GM23248 (cell line): ENCODE data around the gene ELFN1. TPM values are rescaled to one million over a fixed set of nuclear protein-coding genes. Genes with fewer than 3 reads are reported as not detected.

Experiments used
- DNase-seq: peaks from one replicate; pipeline ENCODE4 v3.0.0-alpha.2; 2015
- H2AFZ ChIP-seq: fragments of 200-600 bp; sonication (generic); 2 replicates; pipeline ENCODE4 v1.6.1; 2016; ENCODE audit warnings: antibody characterized with exemption
- H3F3A ChIP-seq: fragments of 200-600 bp; sonication (generic); 2 replicates; pipeline ENCODE4 v1.6.1; 2016; ENCODE audit warnings: mild to moderate bottlenecking, antibody characterized with exemption, mixed run types; ENCODE audit not compliant: insufficient read depth
- H3K27ac ChIP-seq: fragments of 200-600 bp; sonication (generic); 2 replicates; pipeline ENCODE4 v1.5.1; 2016; ENCODE audit warnings: mild to moderate bottlenecking
- H3K27me3 ChIP-seq: fragments of 200-600 bp; sonication (generic); replicated peaks from 2 replicates; pipeline ENCODE4 v1.6.1; 2016; ENCODE audit warnings: mild to moderate bottlenecking; ENCODE audit not compliant: insufficient read depth
- H3K36me3 ChIP-seq: fragments of 200-600 bp; sonication (generic); 2 replicates; pipeline ENCODE4 v1.6.1; 2016; ENCODE audit warnings: low read depth, mild to moderate bottlenecking
- H3K4me1 ChIP-seq: fragments of 200-600 bp; sonication (generic); 2 replicates; pipeline ENCODE4 v1.6.1; 2016; ENCODE audit warnings: mild to moderate bottlenecking; ENCODE audit not compliant: insufficient read depth
- H3K4me2 ChIP-seq: fragments of 200-600 bp; sonication (generic); one replicate; pipeline ENCODE4 v1.6.1; 2016; ENCODE audit warnings: mild to moderate bottlenecking; ENCODE audit not compliant: unreplicated experiment
- H3K4me3 ChIP-seq: fragments of 200-600 bp; sonication (generic); 2 replicates; pipeline ENCODE4 v1.5.1; 2016; ENCODE audit warnings: mild to moderate bottlenecking
- H3K79me2 ChIP-seq: fragments of 200-600 bp; sonication (generic); 2 replicates; pipeline ENCODE4 v1.6.1; 2016; ENCODE audit warnings: mild to moderate bottlenecking; ENCODE audit not compliant: insufficient read depth
- H3K9ac ChIP-seq: fragments of 200-600 bp; sonication (generic); 2 replicates; pipeline ENCODE4 v1.6.1; 2016; ENCODE audit warnings: mild to moderate bottlenecking
- H3K9me2 ChIP-seq: fragments of 200-600 bp; sonication (generic); 2 replicates; pipeline ENCODE4 v1.6.1; 2016; ENCODE audit warnings: mixed run types, mild to moderate bottlenecking, moderate library complexity; ENCODE audit not compliant: insufficient read depth
- H3K9me3 ChIP-seq: fragments of 200-600 bp; sonication (generic); one replicate; pipeline ENCODE4 v1.6.1; 2017; ENCODE audit warnings: low read depth
- H4K20me1 ChIP-seq: fragments of 200-600 bp; sonication (generic); 2 replicates; pipeline ENCODE4 v1.6.0; 2016; ENCODE audit not compliant: insufficient read depth
- EZH2 ChIP-seq: fragments of 200-600 bp; sonication (generic); IDR thresholded peaks from 2 replicates; pipeline ENCODE4 v1.6.1; 2018; ENCODE audit warnings: antibody characterized with exemption, mild to moderate bottlenecking; ENCODE audit not compliant: insufficient read depth, poor library complexity, severe bottlenecking
- EZH2phosphoT487 ChIP-seq: fragments of 200-600 bp; sonication (generic); IDR thresholded peaks from 2 replicates; pipeline ENCODE4 v1.6.1; 2018; ENCODE audit warnings: antibody characterized with exemption, moderate library complexity, mild to moderate bottlenecking, low read depth; ENCODE audit not compliant: insufficient read depth
- WGBS, 2 experiments: methylation state at CpG; one replicate each; pipeline ENCODE4 v1.1.6; 2015 to 2017; ENCODE audit warnings: low lambda C conversion rate in 2 of 2, low coverage in 1 of 2; ENCODE audit errors: missing lambda C conversion rate in 2 of 2; 5-methylcytosine and 5-hydroxymethylcytosine counted together
- in situ Hi-C: fragments of 300-500 bp; cut with MboI; formaldehyde crosslinking; loops from 2 replicates; pipeline ENCODE4 v1.15.0; 2020
- polyA plus RNA-seq: library from polyadenylated mRNA; unstranded; fragments of >200 nt; fragmentation: Nextera tagmentation; extraction: Ambion mirVana; gene quantifications from 2 replicates; pipeline ENCODE4 v1.2.1, GENCODE V29; 2016
- total RNA-seq: library from RNA; depleted of rRNA; stranded (reverse); fragments of >200 nt; shearing (Covaris generic); gene quantifications from 2 replicates; pipeline ENCODE4 v1.2.3, GENCODE V29; 2014

Gene ELFN1
- total and polyA plus RNA-seq, 2 experiments from 2014 or later = 0.13 to 6.2 TPM

DNA sequence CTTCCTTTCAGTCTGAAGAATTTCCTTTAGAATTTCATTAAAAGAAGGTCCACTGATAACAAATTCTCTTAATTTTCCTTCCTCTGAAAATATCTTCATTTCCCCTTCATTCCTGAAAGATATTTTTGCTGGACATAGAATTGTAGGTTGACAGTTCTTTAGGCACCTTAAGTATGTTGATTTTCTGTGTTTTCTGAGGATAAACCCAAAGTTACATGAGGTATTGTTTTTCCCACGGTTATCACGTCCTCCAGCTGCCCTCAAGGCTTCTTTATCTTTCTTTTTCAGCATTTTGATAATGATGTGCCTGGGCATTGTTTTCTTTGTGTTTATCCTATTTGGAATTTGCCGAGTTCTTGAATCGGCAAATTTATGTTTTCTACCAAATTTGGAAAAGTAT lies 105.3 kb downstream of the ELFN1 start:
- DNase-seq = no peak
- TF ChIP-seq EZH2 (no peak), EZH2phosphoT487 (no peak)
- no peaks in the 10 kb centered on the region for H3K79me2 ChIP-seq
- in situ Hi-C loops = no loop called here
- no peak overlapping the region for H2AFZ ChIP-seq
- H3K36me3 ChIP-seq = no peaks in the 10 kb centered on the region
- H3K9ac ChIP-seq = no peak overlapping the region
- H3K4me2 ChIP-seq = no peak overlapping the region
- no peak overlapping the region for H3K4me3 ChIP-seq
- H3F3A ChIP-seq = no peaks in the 10 kb centered on the region
- H3K4me1 ChIP-seq = no peaks in the 10 kb centered on the region
- 50 to 54% methylated on average over 4 of the region's 4 CpGs for WGBS, 2 experiments
- 0 out of 2 replicates have a peak, but pooled peaks cover 4% of the 10 kb centered on the region for H3K27me3 ChIP-seq
- H3K9me3 ChIP-seq = no peaks in the 10 kb centered on the region
- H3K27ac ChIP-seq = no peak overlapping the region
- no peaks in the 10 kb centered on the region for H3K9me2 ChIP-seq
- H4K20me1 ChIP-seq = no peaks in the 10 kb centered on the region

DNA sequence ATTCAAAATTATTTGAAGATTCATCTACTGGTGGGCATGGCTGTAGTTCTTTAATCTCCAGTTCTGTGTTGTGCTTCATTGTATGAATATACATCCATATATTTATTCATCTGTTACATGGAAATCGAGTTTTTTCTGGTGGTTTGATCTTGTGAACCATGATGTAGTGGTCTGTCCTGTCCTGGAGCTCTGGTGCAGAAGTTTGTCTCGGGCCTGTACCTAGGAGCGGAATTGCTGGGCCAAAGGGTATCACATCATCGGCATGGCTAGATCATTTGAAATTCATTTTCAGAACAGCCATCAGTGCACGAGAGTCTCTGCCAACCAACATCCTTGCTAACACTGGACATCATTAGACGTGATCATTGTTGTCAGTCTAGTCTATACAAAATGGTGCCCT lies 107.0 kb downstream of the ELFN1 start:
- Histone ChIP-seq H3K79me2 (no peaks in the 10 kb centered on the region), H3K4me3 (no peak overlapping the region), H4K20me1 (no peaks in the 10 kb centered on the region; the same call in 1 of the 2 replicates), H2AFZ (no peak overlapping the region), H3K9me2 (no peaks in the 10 kb centered on the region), H3K9ac (no peak overlapping the region), H3K27ac (no peak overlapping the region), H3K4me2 (no peak overlapping the region), H3K9me3 (no peaks in the 10 kb centered on the region), H3F3A (no peaks in the 10 kb centered on the region), H3K4me1 (no peaks in the 10 kb centered on the region), H3K27me3 (peaks cover 4% of the 10 kb centered on the region; the same call in 1 of the 2 replicates), H3K36me3 (no peaks in the 10 kb centered on the region)
- DNase-seq = no peak
- TF ChIP-seq EZH2phosphoT487 = no peak
- no peak for TF ChIP-seq EZH2
- in situ Hi-C loops = no loop called here
- WGBS, 2 experiments = 52 to 54% methylated on average over 6 of the region's 6 CpGs

GRCh38 chr7:1779445-1779844 lies 109.4 kb downstream of the ELFN1 start:
- Histone ChIP-seq H3K9me2 (no peaks in the 10 kb centered on the region), H3K27ac (no peak overlapping the region), H3K79me2 (no peaks in the 10 kb centered on the region), H3K27me3 (peaks cover 13% of the 10 kb centered on the region; the same call in 1 of the 2 replicates), H3K4me2 (no peak overlapping the region), H3F3A (no peaks in the 10 kb centered on the region), H3K9me3 (no peaks in the 10 kb centered on the region), H3K36me3 (no peaks in the 10 kb centered on the region), H3K4me3 (no peak overlapping the region), H3K4me1 (no peaks in the 10 kb centered on the region), H4K20me1 (no peaks in the 10 kb centered on the region; the same call in 1 of the 2 replicates), H3K9ac (no peak overlapping the region), H2AFZ (no peak overlapping the region)
- in situ Hi-C loops = no loop called here
- 72 to 75% methylated on average over 14 of the region's 14 CpGs for WGBS, 2 experiments
- no peak for DNase-seq
- TF ChIP-seq EZH2phosphoT487 (no peak), EZH2 (no peak)

DNA sequence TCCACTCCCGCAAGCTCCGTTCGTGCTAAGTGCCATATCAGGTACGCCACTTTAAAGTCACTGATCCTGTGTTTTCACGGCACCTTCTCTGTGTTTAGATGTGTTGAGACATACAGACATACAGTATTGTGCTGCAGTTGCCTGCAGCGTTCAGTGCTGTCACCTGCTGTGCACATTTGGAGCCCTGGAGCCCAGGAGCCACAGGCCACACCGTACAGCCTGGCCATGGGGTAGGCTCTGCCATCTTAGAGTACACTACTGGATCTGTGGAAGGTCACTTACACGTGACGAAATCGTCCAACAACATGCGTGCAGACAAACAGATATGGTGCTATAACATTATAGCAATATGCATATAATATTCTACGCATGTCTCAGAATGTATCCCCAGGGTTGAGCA lies 111.3 kb downstream of the ELFN1 start:
- Histone ChIP-seq H3K4me1 (no peaks in the 10 kb centered on the region), H3K9ac (no peak overlapping the region), H3K9me2 (no peaks in the 10 kb centered on the region), H3K27me3 (peaks cover 13% of the 10 kb centered on the region; the same call in 1 of the 2 replicates), H3K36me3 (no peaks in the 10 kb centered on the region), H3K79me2 (no peaks in the 10 kb centered on the region), H4K20me1 (no peaks in the 10 kb centered on the region; the same call in 1 of the 2 replicates), H3K4me3 (no peak overlapping the region), H3K9me3 (no peaks in the 10 kb centered on the region), H3K4me2 (no peak overlapping the region), H2AFZ (no peak overlapping the region), H3K27ac (no peak overlapping the region), H3F3A (no peaks in the 10 kb centered on the region)
- WGBS, 2 experiments = 80 to 81% methylated on average over 12 of the region's 12 CpGs
- DNase-seq = no peak
- in situ Hi-C loops = no loop called here
- TF ChIP-seq EZH2 = no peak

DNA sequence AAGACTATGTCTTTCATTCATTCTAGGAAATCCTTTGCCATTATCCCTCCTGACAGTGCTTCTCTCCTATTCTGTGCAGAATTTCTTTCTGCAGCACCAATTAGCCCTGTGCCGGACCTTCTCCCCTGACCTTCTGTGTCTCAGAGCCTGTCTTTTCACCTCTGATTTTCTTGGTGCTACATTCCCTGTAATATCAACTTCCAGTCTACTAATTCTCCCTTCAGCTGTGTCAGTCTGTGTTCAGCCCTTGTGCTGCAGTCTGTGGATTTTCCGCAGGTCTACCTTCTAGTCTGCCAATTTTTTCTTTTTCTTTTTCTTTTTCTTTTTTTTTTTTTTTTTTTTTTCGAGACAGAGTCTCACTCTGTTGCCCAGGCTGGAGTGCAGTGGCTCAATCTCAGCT lies 115.8 kb downstream of the ELFN1 start:
- Histone ChIP-seq H3K27me3 (peaks cover 9% of the 10 kb centered on the region), H3K27ac (no peak overlapping the region), H3K4me2 (no peak overlapping the region), H3K9me2 (no peaks in the 10 kb centered on the region), H3K9me3 (no peaks in the 10 kb centered on the region), H3K79me2 (no peaks in the 10 kb centered on the region), H4K20me1 (no peaks in the 10 kb centered on the region; the same call in 1 of the 2 replicates), H3K9ac (no peak overlapping the region), H3F3A (no peaks in the 10 kb centered on the region), H3K4me1 (no peaks in the 10 kb centered on the region), H2AFZ (no peak overlapping the region), H3K36me3 (no peaks in the 10 kb centered on the region), H3K4me3 (no peak overlapping the region)
- 65 to 72% methylated on average over 3 of the region's 3 CpGs for WGBS, 2 experiments
- TF ChIP-seq EZH2phosphoT487 (no peak), EZH2 (no peak)
- DNase-seq = no peak
- in situ Hi-C loops = no loop called here
